Frontal cortex (tissue), 4 donors: ENCODE data around the gene FAM131C. TPM values are rescaled to one million over a fixed set of nuclear protein-coding genes. Genes with fewer than 3 reads are reported as not detected.
A peak's percentile ranks its signal among the peaks of the same experiment; 100 is the strongest.

Experiments
- DNase-seq, 2 donors: peaks; one replicate each; pipeline ENCODE4 v3.0.0; 2012; ENCODE audit warnings: low spot score in 2 of 2
- FAIRE-seq: peaks from 2 replicates; lab custom pipeline; 2012; peaks lifted over from hg19 to GRCh38; lab: Jason Lieb, UNC
- total RNA-seq: library from RNA; depleted of rRNA; stranded (reverse); fragments of >200 nt; gene quantifications from one replicate; pipeline ENCODE4 v1.2.3, GENCODE V29; 2014
- donor health status: control.
- donor health status: control.
- donor health status: control.

The FAM131C gene
- total RNA-seq, result 1.2 TPM

DNA sequence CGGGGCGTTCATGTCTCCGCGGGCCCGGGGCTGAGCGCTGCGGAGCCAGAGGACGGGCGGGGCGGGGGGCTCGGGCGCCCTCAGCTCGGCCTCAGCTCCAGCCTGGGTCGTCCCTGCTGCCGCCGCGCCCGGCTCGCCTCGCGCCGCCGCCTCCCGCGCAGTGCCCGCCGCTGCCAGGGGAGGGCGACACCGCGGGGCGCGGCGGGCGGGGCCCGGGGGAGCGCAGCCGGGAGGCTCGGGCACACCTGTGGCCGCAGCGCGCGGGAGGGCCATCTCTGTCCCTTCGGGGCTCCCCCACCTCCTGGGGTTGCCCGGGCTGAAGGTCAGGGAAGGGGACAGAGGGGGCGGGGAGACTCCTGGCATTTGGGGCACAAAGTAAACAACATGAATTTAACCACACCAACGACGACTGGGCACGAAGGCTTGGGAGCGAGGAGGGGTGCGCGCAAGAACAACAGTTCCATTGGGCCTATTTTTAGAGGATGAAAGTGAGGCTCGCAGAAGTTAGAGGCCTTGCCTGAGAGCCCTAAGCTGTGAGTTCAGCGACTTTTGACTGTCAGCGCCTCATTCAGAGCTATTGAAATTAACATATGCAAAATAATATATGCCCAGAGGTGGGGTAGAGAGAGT lies at the start of gene FAM131C:
TSS of gene FAM131C (minus strand) at position 162 of the 630 bp plus-strand sequence. CDS start 209 bp downstream, outside the sequence.
- FAIRE-seq, result no peak
- peak; percentile 75 to 83 for DNase-seq

- no peak for FAIRE-seq
- DNase-seq, result no peak
Measured at GRCh38 chr1:16122916-16123315, 49.5 kb upstream of the FAM131C start.

DNA sequence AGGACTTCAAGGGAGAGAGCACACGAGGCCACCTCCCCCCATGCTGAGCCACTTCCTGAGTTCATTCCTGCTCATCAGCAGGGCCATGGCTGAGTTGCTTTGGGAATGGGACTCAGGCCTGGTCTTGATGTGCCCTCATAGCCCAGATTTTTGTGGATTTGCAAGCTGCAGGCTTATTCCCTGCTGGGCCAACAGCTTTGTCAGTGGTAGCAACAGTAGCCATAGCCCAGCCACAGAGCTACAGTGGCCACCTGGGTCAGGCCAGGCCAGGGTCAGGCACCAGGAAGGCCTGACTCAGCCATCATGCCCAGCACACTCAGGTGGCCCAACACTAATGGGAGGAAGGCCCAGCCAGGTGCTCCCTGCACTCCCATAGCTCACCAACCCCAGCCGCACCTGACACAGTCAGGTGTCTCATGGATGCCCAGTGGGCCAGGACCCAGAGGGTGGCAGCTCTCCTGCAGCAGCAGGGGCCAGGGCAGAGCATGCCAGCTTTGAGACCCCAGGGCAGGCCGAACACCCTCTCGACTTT lies 49.0 kb upstream of the FAM131C start:
- DNase-seq (no peak), FAIRE-seq (no peak)

DNA sequence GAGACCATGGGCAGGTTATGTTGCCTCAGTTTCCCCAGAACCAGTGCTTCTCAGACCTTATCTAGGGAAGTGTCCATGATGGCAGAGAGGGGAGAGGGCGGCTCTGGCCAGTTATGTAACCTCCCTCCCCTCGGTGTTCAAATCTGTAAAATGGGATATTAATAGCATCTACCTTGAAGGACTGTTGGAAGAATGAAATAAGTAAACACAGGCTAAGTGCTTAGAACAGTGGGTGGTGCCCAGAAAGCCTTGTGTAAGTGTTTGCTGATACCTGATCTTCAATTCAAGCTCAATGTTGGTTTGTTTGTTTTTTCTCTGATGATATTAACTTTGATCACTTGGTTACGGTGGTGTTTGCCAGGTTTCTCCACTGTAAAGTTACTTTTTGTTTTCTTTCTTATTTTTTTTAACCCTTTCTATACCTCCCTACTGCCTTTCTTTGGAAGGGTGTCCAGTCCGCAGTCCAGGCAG lies 47.5 kb upstream of the FAM131C start:
- no peak for FAIRE-seq
- no peak for DNase-seq

DNA sequence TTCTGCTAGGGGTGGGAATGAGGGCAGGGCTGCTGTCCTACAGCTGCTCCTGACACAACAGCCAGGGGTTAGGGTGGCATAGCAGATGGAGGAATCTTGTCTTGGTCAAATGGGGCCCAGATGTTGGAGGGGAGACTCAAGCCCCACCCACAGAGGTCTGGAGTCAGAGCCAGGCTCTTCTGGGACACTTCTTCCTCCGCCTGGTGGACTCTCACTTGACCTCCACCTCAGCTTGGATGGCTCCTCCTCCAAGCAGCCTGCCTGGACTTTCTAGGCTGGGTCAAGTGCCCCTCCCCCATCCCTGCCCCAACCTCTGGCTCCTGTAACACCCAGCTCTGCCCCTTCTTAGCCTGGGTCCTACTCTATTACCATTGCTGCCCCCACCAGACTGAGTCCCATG lies 47.0 kb upstream of the FAM131C start:
- FAIRE-seq (no peak), DNase-seq (no peak)

GRCh38 chr1:16119926-16120325 lies 46.5 kb upstream of the FAM131C start:
- no peak for DNase-seq
- no peak for FAIRE-seq

GRCh38 chr1:16119504-16119903 lies 46.1 kb upstream of the FAM131C start:
- FAIRE-seq (no peak), DNase-seq (no peak)

GRCh38 chr1:16118706-16119105 lies 45.3 kb upstream of the FAM131C start:
- DNase-seq, result no peak

DNA sequence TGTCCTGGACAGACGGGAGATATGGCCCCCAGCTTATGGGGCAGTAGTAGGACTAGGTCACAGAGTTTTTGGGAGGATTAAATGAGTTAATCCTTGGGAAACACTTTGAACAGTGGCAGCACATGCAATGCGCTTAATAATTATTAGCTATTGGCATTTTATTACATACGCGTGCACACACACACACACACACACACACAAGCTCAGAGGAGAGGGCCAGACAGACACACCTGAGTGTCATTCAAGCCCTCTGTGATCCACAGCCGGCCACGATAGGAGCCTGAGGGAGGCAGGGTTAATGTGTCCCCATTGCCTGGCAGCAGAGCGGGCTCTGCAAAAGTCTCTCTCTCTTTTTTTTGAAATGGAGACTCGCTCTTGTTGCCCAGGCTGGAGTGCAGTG lies 44.5 kb upstream of the FAM131C start:
- DNase-seq, result no peak
- no peak for FAIRE-seq

More at GRCh38 chr1:16118706-16119105, 45.3 kb upstream of the FAM131C start:
- no peak for FAIRE-seq

- FAIRE-seq (no peak), DNase-seq (no peak)
Measured at GRCh38 chr1:16117369-16117768, 43.9 kb upstream of the FAM131C start.

- DNase-seq (no peak), FAIRE-seq (no peak)
Measured at GRCh38 chr1:16116625-16117024, 43.2 kb upstream of the FAM131C start.

DNA sequence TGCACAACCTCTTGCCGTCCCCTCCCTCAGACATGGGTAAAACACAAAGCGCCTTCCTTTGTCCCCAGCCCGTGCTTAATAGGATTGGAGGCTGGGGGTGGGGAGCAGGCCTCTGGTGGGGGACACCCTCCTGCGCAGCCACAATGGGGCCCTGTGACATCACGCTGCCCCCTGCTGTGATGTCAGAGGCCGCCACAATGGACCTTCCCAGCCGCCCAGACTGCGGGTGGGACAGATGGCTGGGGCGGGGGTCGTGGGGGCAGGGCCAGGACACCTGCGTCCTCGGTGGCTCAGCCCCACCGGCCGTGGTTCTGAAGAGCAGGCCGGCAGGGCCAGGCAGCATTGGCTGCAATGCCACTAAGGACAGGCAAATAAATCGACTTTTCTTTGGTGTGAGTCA lies 42.6 kb upstream of the FAM131C start:
- FAIRE-seq (no peak), DNase-seq (no peak)

GRCh38 chr1:16115468-16115983 lies 42.1 kb upstream of the FAM131C start:
- FAIRE-seq (no peak), DNase-seq (no peak)

DNA sequence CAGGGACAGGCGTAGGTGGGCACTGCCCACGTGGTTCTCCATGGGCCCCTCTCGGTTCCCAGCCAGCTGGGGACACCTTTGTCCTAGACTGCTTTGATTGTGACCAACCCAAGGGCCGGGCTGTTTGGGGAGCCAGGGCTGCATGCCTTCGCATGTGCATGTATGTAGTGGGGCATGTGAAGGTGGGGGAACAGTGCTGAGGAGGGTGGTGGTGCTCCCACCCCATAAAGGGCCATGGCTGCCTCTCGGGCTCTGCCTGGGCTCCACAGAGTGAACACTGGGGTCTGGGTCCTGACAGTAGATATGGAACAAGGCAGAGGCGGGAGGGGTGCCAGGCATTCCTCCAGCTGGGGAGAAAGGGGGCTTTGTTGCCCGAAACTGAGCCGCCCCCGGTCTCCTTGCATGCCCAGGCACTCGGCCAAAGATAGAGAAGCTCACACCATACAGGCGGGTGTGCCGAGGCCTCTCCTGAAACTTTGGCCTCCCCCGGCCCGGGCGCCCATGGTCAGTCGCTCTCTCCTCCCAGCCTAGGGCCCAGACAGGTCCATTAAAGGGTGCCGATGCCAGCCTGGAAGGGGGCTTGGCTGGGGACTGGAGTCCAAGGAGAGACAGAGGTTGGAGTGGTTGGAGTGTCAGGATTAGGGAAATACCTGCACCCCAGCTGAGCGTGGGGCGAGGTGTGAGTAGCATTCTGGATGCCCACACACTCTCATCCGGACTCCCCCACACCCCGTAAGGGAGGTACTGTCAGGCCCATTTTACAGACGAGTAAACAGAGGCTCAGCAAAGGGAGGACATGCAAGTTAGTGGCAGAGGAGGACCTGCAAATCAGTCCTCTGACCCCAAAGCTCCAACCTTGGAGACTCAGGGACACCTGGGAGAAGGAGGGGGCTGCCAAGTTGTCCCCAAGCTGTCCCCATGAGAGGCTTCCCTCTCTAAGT lies 41.3 kb upstream of the FAM131C start:
- DNase-seq, result no peak
- FAIRE-seq, result no peak

GRCh38 chr1:16112596-16113555 lies 39.4 kb upstream of the FAM131C start:
- no peak for FAIRE-seq
- no peak for DNase-seq

DNA sequence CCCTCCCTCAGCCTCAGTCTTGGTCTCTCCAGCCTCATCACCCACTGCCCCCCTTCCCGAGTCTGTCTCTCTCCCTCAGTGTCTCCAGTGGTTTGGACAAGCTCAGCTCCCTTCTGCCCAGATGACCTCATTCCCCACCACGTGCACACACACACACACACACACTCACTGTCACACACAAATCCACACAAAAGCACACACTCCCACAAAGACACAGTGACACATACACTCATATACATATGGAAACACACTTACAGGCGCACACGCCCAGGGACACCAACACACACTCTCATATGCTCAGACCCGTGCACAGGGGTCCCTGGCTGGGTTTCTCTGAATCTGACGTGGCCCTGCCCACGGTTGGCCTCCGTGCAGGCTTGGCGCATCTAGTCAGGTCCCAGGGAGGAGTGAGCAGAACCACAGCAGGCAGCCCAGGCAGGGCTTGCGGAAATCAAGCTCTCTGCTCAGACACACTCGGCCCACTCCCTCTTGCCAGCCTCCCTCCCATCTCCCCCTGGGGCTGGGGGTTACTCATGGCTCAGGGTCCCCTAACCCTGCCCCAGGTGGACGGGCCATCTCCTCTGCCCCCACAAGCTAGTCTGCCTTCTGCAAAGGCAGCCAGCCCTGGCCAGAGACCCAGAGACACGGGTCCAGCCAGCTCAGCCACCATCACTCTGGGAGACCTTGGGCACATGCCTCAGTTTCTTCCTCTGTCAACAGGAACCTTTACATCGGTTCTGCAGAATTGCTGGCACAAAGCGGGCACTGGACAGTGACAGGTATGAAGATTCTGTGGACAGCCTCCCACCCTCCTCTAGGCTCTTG lies 38.5 kb upstream of the FAM131C start:
- FAIRE-seq (no peak), DNase-seq (no peak)

- FAIRE-seq (no peak), DNase-seq (no peak)
Measured at GRCh38 chr1:16110884-16111283, 37.4 kb upstream of the FAM131C start.

GRCh38 chr1:16110456-16110855 lies 37.0 kb upstream of the FAM131C start:
- FAIRE-seq (no peak), DNase-seq (no peak)

DNA sequence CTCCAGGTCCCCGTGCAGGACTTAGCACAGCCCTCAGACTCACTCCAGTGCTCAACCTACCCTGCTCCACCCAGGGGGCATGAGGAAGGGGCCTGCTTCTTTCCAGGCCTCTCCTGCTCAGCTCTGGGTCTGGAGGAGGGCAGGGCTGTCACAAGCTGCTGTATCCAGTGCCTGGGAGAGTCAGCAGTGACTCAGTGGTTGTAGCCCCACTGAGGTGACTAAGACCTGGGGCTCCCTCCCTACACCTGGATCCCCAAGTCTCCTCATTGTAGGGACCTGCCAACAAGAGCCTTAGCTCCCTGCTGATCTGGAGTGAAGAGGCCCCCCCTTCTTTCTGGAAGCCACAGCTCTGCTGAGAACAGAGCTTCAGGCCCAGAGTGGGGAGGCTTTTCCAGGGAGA lies 36.1 kb upstream of the FAM131C start:
- no peak for DNase-seq
- FAIRE-seq, result no peak
